MCF 10A (cell line): Measurements from ENCODE around the gene TTC16. TPM values are rescaled to one million over a fixed set of nuclear protein-coding genes. Genes with fewer than 3 reads are reported as not detected.
A peak's percentile ranks its signal among the peaks of the same experiment; 100 is the strongest.

Experiments used
- BruUV-seq: library from RNA; stranded (reverse); fragments of 400-500 nt; replicated peaks from 2 replicates; lab custom pipeline; 2021; lab: Mats Ljungman, UMichigan
- CTCF ChIA-PET: fragments of 300-600 bp; sonication (Branson Sonifier 250); formaldehyde crosslinking; extraction: SDS; loops from one replicate; lab custom pipeline; 2021; ENCODE audit warnings: antibody characterized with exemption, inconsistent platforms; lab: Yijun Ruan, JAX
- POLR2A ChIA-PET: fragments of 300-600, 350-650 bp; sonication (Branson Sonifier 250); formaldehyde crosslinking; extraction: SDS; loops from one replicate; lab custom pipeline; 2020; ENCODE audit warnings: antibody characterized with exemption, inconsistent platforms; lab: Yijun Ruan, JAX
- DNase-seq: peaks from one replicate; pipeline ENCODE4 v3.0.0-alpha.2; 2018; ENCODE audit not compliant: unreplicated experiment
- H3K27ac Mint-ChIP-seq: one replicate; pipeline ENCODE4 v1.8.0; 2022; ENCODE audit warnings: mild to moderate bottlenecking, low read depth, mixed read lengths; ENCODE audit not compliant: unreplicated experiment
- H3K27me3 Mint-ChIP-seq: one replicate; pipeline ENCODE4 v1.8.0; 2022; ENCODE audit warnings: mixed read lengths; ENCODE audit not compliant: insufficient read depth, unreplicated experiment
- H3K36me3 Mint-ChIP-seq: one replicate; pipeline ENCODE4 v1.8.0; 2022; ENCODE audit warnings: mild to moderate bottlenecking, moderate library complexity, mixed read lengths; ENCODE audit not compliant: insufficient read depth, unreplicated experiment
- H3K4me1 Mint-ChIP-seq: one replicate; pipeline ENCODE4 v1.8.0; 2022; ENCODE audit warnings: mixed read lengths; ENCODE audit not compliant: insufficient read depth, unreplicated experiment
- H3K4me3 Mint-ChIP-seq: one replicate; pipeline ENCODE4 v1.8.0; 2022; ENCODE audit warnings: mild to moderate bottlenecking, moderate library complexity, mixed read lengths; ENCODE audit not compliant: unreplicated experiment
- H3K9me3 Mint-ChIP-seq: one replicate; pipeline ENCODE4 v1.8.0; 2022; ENCODE audit warnings: mixed read lengths; ENCODE audit not compliant: unreplicated experiment
- CTCF ChIP-seq: fragments of 200-600 bp; IDR thresholded peaks from one replicate; pipeline ENCODE4 v1.8.0; 2022; ENCODE audit warnings: antibody characterized with exemption, mild to moderate bottlenecking; ENCODE audit not compliant: unreplicated experiment
- intact Hi-C: fragments of 100-400 bp; cut with micrococcal nuclease; formaldehyde crosslinking; loops from 2 replicates; pipeline ENCODE4 v1.14.1; 2022
- total RNA-seq: library from RNA; stranded (reverse); gene quantifications from 2 replicates; pipeline ENCODE4 v1.2.3, GENCODE V29; 2022

The TTC16 gene
- total RNA-seq, 1 experiment from 2014 or later, result 0.19 TPM

GRCh38 chr9:127698386-127698785, 17.5 kb upstream of the TTC16 start:
- intact Hi-C loops, result no loop called here
- Mint-ChIP-seq H3K36me3 (peaks cover 13% of the 10 kb centered on the region), H3K9me3 (no peaks in the 10 kb centered on the region), H3K4me1 (peaks cover 7% of the 10 kb centered on the region), H3K27me3 (no peaks in the 10 kb centered on the region), H3K4me3 (no peak overlapping the region), H3K27ac (no peak overlapping the region)
- CTCF ChIA-PET, result interaction anchor here (0.6 kb wide), 1 partner anchor 92 kb away, joined by 3 read pairs; no protein-coding TSS in a partner anchor
- POLR2A ChIA-PET, result interaction anchor here (0.7 to 2.6 kb wide), 4 partner anchors 13 to 87 kb away, joined by 3 to 7 read pairs (median 4); partner anchors contain the start of gene STXBP1
- no peak for TF ChIP-seq CTCF
- DNase-seq, result no peak
- no TSS peak for BruUV-seq

GRCh38 chr9:127698985-127699670, 16.8 kb upstream of the TTC16 start:
- Mint-ChIP-seq H3K27ac (peak overlapping the region; percentile 98), H3K9me3 (no peaks in the 10 kb centered on the region), H3K4me3 (peak overlapping the region; percentile 73), H3K4me1 (peaks cover 7% of the 10 kb centered on the region), H3K36me3 (peaks cover 13% of the 10 kb centered on the region), H3K27me3 (no peaks in the 10 kb centered on the region)
- ChIA-PET CTCF (interaction anchor here (0.6 kb wide), 4 partner anchors 93 to 678 kb away, joined by 3 to 4 read pairs (median 3); no protein-coding TSS in a partner anchor), POLR2A (interaction anchor here (0.7 to 2.6 kb wide), 4 partner anchors 14 to 88 kb away, joined by 3 to 7 read pairs (median 4); partner anchors contain the start of gene STXBP1)
- TF ChIP-seq CTCF, result no peak
- intact Hi-C loops, result no loop called here
- BruUV-seq, result TSS peak; percentile 84
- DNase-seq, result peak; percentile 97

GRCh38 chr9:127700140-127700539, 15.7 kb upstream of the TTC16 start:
- TF ChIP-seq CTCF, result no peak
- no peaks in the 10 kb centered on the region for H3K9me3 Mint-ChIP-seq
- no peaks in the 10 kb centered on the region for H3K27me3 Mint-ChIP-seq
- ChIA-PET POLR2A (interaction anchor here (2.6 kb wide), 1 partner anchor 89 kb away, joined by 7 read pairs; the partner anchor contains the start of gene STXBP1), CTCF (interaction anchor here (0.6 kb wide), 3 partner anchors 14 to 679 kb away, joined by 3 to 4 read pairs (median 3); no protein-coding TSS in a partner anchor)
- BruUV-seq, result no TSS peak
- peaks cover 13% of the 10 kb centered on the region for H3K36me3 Mint-ChIP-seq
- DNase-seq, result no peak
- peaks cover 7% of the 10 kb centered on the region for H3K4me1 Mint-ChIP-seq
- no peak overlapping the region for H3K4me3 Mint-ChIP-seq
- intact Hi-C loops, result no loop called here
- no peak overlapping the region for H3K27ac Mint-ChIP-seq

GRCh38 chr9:127700594-127701255, 15.2 kb upstream of the TTC16 start:
- H3K27ac Mint-ChIP-seq, result no peak overlapping the region

More at GRCh38 chr9:127700594-127701255, 15.2 kb upstream of the TTC16 start:
- no peak for DNase-seq
- no peaks in the 10 kb centered on the region for H3K27me3 Mint-ChIP-seq
- H3K9me3 Mint-ChIP-seq, result no peaks in the 10 kb centered on the region
- TF ChIP-seq CTCF, result no peak
- peaks cover 13% of the 10 kb centered on the region for H3K36me3 Mint-ChIP-seq
- no TSS peak for BruUV-seq
- peaks cover 7% of the 10 kb centered on the region for H3K4me1 Mint-ChIP-seq
- H3K4me3 Mint-ChIP-seq, result no peak overlapping the region
- intact Hi-C loops, result no loop called here
- ChIA-PET CTCF (interaction anchor here (0.6 to 0.7 kb wide), 2 partner anchors 15 to 71 kb away, joined by 3 read pairs; no protein-coding TSS in a partner anchor), POLR2A (interaction anchor here (2.6 kb wide), 1 partner anchor 89 kb away, joined by 7 read pairs; the partner anchor contains the start of gene STXBP1)
